Measurements from ENCODE around the gene MAN1A2. TPM values are rescaled to one million over a fixed set of nuclear protein-coding genes. Genes with fewer than 3 reads are reported as not detected.

Gene MAN1A2
- total and polyA plus RNA-seq, 2 experiments from 2014 or later: 20.6 to 30.0 TPM

GRCh38 chr1:117372863-117373412 is 5.7 kb downstream of the MAN1A2 start:
- Histone ChIP-seq H3K4me1 (ENCODE audit: low read depth) (peaks cover 33% of the 10 kb centered on the region), H3K9me3 (ENCODE audit: low read depth) (no peaks in the 10 kb centered on the region), H3K4me3 (no peak overlapping the region), H3K27ac (no peak overlapping the region), H3K27me3 (no peaks in the 10 kb centered on the region), H3K36me3 (no peaks in the 10 kb centered on the region)
- no peak for TF ChIP-seq CTCF (IDR thresholded peaks at IDR 0.05; ENCODE audit: low read depth, low read length)
- DNase-seq (ENCODE audit: low read depth in 1 of 2, low spot score in 1 of 2): no peak

GRCh38 chr1:117373932-117374331 is 6.7 kb downstream of the MAN1A2 start:
- TF ChIP-seq CTCF (IDR thresholded peaks at IDR 0.05; ENCODE audit: low read depth, low read length): no peak
- H3K27ac ChIP-seq: no peak overlapping the region
- no peak for DNase-seq (ENCODE audit: low read depth in 1 of 2, low spot score in 1 of 2)
- no peaks in the 10 kb centered on the region for H3K36me3 ChIP-seq
- no peak overlapping the region for H3K4me3 ChIP-seq
- H3K27me3 ChIP-seq: no peaks in the 10 kb centered on the region
- no peaks in the 10 kb centered on the region for H3K9me3 ChIP-seq (ENCODE audit: low read depth)
- peaks cover 31% of the 10 kb centered on the region for H3K4me1 ChIP-seq (ENCODE audit: low read depth)

GRCh38 chr1:117375327-117375726 is 8.1 kb downstream of the MAN1A2 start:
- peaks cover 17% of the 10 kb centered on the region for H3K4me1 ChIP-seq (ENCODE audit: low read depth)
- DNase-seq (ENCODE audit: low read depth in 1 of 2, low spot score in 1 of 2): no peak
- no peaks in the 10 kb centered on the region for H3K36me3 ChIP-seq
- no peak overlapping the region for H3K27ac ChIP-seq
- no peak overlapping the region for H3K4me3 ChIP-seq
- H3K27me3 ChIP-seq: no peaks in the 10 kb centered on the region
- no peak for TF ChIP-seq CTCF (IDR thresholded peaks at IDR 0.05; ENCODE audit: low read depth, low read length)
- H3K9me3 ChIP-seq (ENCODE audit: low read depth): no peaks in the 10 kb centered on the region

- Histone ChIP-seq H3K27me3 (no peaks in the 10 kb centered on the region), H3K27ac (no peak overlapping the region), H3K9me3 (ENCODE audit: low read depth) (no peaks in the 10 kb centered on the region), H3K4me3 (no peak overlapping the region), H3K4me1 (ENCODE audit: low read depth) (peaks cover 4% of the 10 kb centered on the region), H3K36me3 (no peaks in the 10 kb centered on the region)
- DNase-seq (ENCODE audit: low read depth in 1 of 2, low spot score in 1 of 2): no peak
- no peak for TF ChIP-seq CTCF (IDR thresholded peaks at IDR 0.05; ENCODE audit: low read depth, low read length)
Measured at GRCh38 chr1:117387060-117387633, 19.9 kb downstream of the MAN1A2 start.

GRCh38 chr1:117388328-117388727 is 21.1 kb downstream of the MAN1A2 start:
- Histone ChIP-seq H3K27me3 (no peaks in the 10 kb centered on the region), H3K4me1 (ENCODE audit: low read depth) (peaks cover 13% of the 10 kb centered on the region), H3K36me3 (no peaks in the 10 kb centered on the region), H3K27ac (no peak overlapping the region), H3K9me3 (ENCODE audit: low read depth) (no peaks in the 10 kb centered on the region), H3K4me3 (no peak overlapping the region)
- no peak for DNase-seq (ENCODE audit: low read depth in 1 of 2, low spot score in 1 of 2)
- no peak for TF ChIP-seq CTCF (IDR thresholded peaks at IDR 0.05; ENCODE audit: low read depth, low read length)

All from cardiac muscle cell (in vitro differentiated cells and primary cell).